GM12873 (cell line): ENCODE results near the gene ZNF827.

ENCODE experiments used
- CTCF ChIP-seq: IDR thresholded peaks from 2 replicates; pipeline ENCODE4 v1.5.1; 2012; ENCODE audit warnings: low read depth, mild to moderate bottlenecking, moderate library complexity, low read length, control low read depth; ENCODE audit not compliant: insufficient read depth; ENCODE audit errors: missing control alignments

The ZNF827 gene

DNA sequence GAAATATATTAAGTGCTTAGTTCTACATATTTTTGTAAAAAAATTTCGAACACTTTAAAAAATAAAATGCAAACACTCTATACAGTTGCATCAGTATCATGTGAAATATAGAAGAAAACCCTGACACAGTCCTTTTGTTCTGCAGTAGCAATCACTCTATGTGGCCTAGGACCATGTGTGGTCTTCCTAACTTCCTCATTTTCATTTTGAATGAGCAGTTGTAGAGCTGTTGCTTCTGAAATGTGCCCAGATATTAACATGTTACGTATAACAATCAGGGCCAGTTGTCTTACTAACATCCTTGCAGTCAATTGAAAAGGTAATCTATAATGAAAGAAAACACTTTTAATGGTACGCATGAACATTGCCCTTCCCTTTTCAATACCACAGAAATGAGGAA lies 107.9 kb downstream of the ZNF827 start:
- no peak for TF ChIP-seq CTCF

DNA sequence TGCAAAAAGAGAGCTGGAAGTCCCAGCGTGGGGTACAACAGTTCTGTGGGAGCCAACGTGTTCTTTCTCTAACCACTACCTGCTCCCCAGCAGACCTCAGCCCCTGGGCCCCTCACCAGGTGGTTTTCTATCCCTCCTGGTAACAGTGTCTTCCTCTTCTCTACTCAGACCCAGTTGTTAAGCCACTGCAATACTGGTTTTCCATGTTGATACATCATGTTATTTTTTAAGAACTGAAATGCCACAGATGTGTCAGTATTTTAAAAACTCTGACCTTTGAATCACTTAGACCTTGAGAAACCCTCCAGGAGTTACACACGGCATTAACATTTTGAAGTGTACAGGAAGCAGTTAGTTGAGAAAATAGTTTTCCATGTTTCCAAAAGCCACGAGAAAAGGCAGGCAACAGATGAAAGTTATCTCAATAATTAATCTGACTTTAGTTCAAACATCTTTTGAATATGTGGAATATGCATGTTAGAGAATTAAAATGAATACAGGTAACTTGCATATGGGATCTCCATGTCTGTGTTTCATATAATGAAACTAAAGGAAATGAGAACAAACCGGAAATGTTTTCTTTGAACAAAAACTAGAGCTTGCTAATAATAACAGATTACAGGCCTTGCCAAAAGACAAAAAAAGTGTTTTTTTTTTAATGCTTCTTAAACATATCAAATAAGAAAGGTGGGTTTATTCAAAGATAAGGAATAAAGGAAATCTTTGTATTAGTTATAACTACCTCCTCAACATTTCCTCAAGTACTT lies 108.8 kb downstream of the ZNF827 start:
- TF ChIP-seq CTCF: no peak

- no peak for TF ChIP-seq CTCF
Observed at GRCh38 chr4:145828802-145829485, 109.7 kb downstream of the ZNF827 start.

GRCh38 chr4:145827885-145828284 lies 110.7 kb downstream of the ZNF827 start:
- no peak for TF ChIP-seq CTCF

GRCh38 chr4:145825255-145825654 lies 113.4 kb downstream of the ZNF827 start:
- TF ChIP-seq CTCF: no peak

- no peak for TF ChIP-seq CTCF
Observed at GRCh38 chr4:145824463-145824862, 114.2 kb downstream of the ZNF827 start.

- no peak for TF ChIP-seq CTCF
Observed at GRCh38 chr4:145823743-145824142, 114.9 kb downstream of the ZNF827 start.
